T-cell (primary cell): ENCODE results near the gene ASCC2. TPM values are rescaled to one million over a fixed set of nuclear protein-coding genes. Genes with fewer than 3 reads are reported as not detected.
A peak's percentile ranks its signal among the peaks of the same experiment; 100 is the strongest.
"Not testable (repeated sequence)": the region's sequence is repeated elsewhere in the genome, so short reads cannot be mapped to it uniquely, and the experiment has no call there.

Source experiments
- ATAC-seq, 4 experiments: fragments of 200-7000 bp in 3 of 4; fragments of 150-1000 bp in 1 of 4; cut with Tn5 transposase; replicated peaks in 1 of 4; 1 replicate in 3 of 4; 2 replicates in 1 of 4; pipeline ENCODE4 v1.10.0; 2021; ENCODE audit warnings: moderate library complexity in 3 of 4, mild to moderate bottlenecking in 2 of 4, moderate number of reproducible peaks in 1 of 4
- CTCF ChIA-PET, 2 donors: fragments of 300-600 bp; sonication (Branson Sonifier 250); formaldehyde crosslinking; loops; one replicate each; lab custom pipeline; 2022; ENCODE audit warnings: antibody characterized with exemption in 2 of 2; lab: Charles Lee
- POLR2A ChIA-PET, 2 donors: fragments of 300-600 bp; sonication (Branson Sonifier 250); formaldehyde crosslinking; loops; one replicate each; lab custom pipeline; 2022; ENCODE audit warnings: antibody characterized with exemption in 2 of 2; lab: Charles Lee
- DNase-seq, 35 experiments: peaks; one replicate each; pipeline versions ENCODE4 v3.0.0 to v3.0.0-alpha.2; 2013 to 2023
- H3K27ac ChIP-seq: one replicate; pipeline ENCODE4 v1.5.1; 2013; ENCODE audit warnings: low read length
- H3K27me3 ChIP-seq, 2 experiments: replicated peaks in 1 of 2; 1 replicate in 1 of 2; 2 replicates in 1 of 2; pipeline versions ENCODE4 v1.6.1 to v1.7.0; 2013; ENCODE audit warnings: low read length in 1 of 2, mixed read lengths in 1 of 2; ENCODE audit not compliant: control insufficient read depth in 2 of 2, insufficient read depth in 2 of 2; ENCODE audit errors: extremely low read depth in 1 of 2
- H3K36me3 ChIP-seq, 2 donors: 1 replicate in 1 of 2; 2 replicates in 1 of 2; pipeline versions ENCODE4 v1.6.1 to v1.7.0; 2013; ENCODE audit warnings: low read length in 1 of 2; ENCODE audit not compliant: control insufficient read depth in 2 of 2, insufficient read depth in 1 of 2; ENCODE audit errors: extremely low read depth in 1 of 2
- H3K4me1 ChIP-seq, 2 experiments: 1 replicate in 1 of 2; 2 replicates in 1 of 2; pipeline versions ENCODE4 v1.6.1 to v1.7.0; 2013; ENCODE audit warnings: low read length in 2 of 2, mixed read lengths in 1 of 2; ENCODE audit not compliant: insufficient read depth in 2 of 2, control insufficient read depth in 1 of 2; ENCODE audit errors: extremely low read depth in 1 of 2
- H3K4me3 ChIP-seq, 2 donors: 1 replicate in 1 of 2; 2 replicates in 1 of 2; pipeline versions ENCODE4 v1.5.1 to v1.7.0; 2013; ENCODE audit warnings: mild to moderate bottlenecking in 2 of 2, low read length in 1 of 2, moderate library complexity in 1 of 2; ENCODE audit not compliant: control insufficient read depth in 1 of 2; ENCODE audit errors: extremely low read depth in 1 of 2
- H3K9me3 ChIP-seq: 2 replicates; pipeline ENCODE4 v1.7.0; 2013
- H3K27ac Mint-ChIP-seq, 2 donors: one replicate each; pipeline ENCODE4 v1.8.0; 2020 to 2021; ENCODE audit warnings: mild to moderate bottlenecking in 2 of 2, mixed read lengths in 2 of 2
- H3K27me3 Mint-ChIP-seq, 2 donors: one replicate each; pipeline ENCODE4 v1.8.0; 2021 to 2022; ENCODE audit warnings: mixed read lengths in 2 of 2
- H3K36me3 Mint-ChIP-seq: one replicate; pipeline ENCODE4 v1.8.0; 2021; ENCODE audit warnings: mixed read lengths
- H3K4me1 Mint-ChIP-seq, 3 donors: one replicate each; pipeline ENCODE4 v1.8.0; 2020 to 2022; ENCODE audit warnings: mixed read lengths in 3 of 3, mild to moderate bottlenecking in 1 of 3
- H3K4me3 Mint-ChIP-seq, 3 donors: one replicate each; pipeline ENCODE4 v1.8.0; 2020 to 2022; ENCODE audit warnings: mild to moderate bottlenecking in 3 of 3, mixed read lengths in 3 of 3, moderate library complexity in 3 of 3
- H3K9me3 Mint-ChIP-seq, 3 donors: one replicate each; pipeline ENCODE4 v1.8.0; 2020 to 2022; ENCODE audit warnings: mixed read lengths in 3 of 3
- WGBS: methylation state at CpG from one replicate; pipeline ENCODE4 v1.1.5; 2013; ENCODE audit warnings: missing lambda C conversion rate; ENCODE audit not compliant: insufficient coverage; 5-methylcytosine and 5-hydroxymethylcytosine counted together
- total RNA-seq, 35 experiments: library from RNA in 6 of 35; stranded (reverse) in 6 of 35; fragments of 120-200 nt in 1 of 35; gene quantifications; one replicate each; pipeline versions ENCODE4 v1.2.1 to v1.2.4 and lab custom pipeline; 2013 to 2026

ASCC2 gene
- total RNA-seq, 5 donors from 2014 or later (not counting 1 experiment from before 2014, with no cell fraction given) = 80.1 to 94.2 (median 85.7) TPM

DNA sequence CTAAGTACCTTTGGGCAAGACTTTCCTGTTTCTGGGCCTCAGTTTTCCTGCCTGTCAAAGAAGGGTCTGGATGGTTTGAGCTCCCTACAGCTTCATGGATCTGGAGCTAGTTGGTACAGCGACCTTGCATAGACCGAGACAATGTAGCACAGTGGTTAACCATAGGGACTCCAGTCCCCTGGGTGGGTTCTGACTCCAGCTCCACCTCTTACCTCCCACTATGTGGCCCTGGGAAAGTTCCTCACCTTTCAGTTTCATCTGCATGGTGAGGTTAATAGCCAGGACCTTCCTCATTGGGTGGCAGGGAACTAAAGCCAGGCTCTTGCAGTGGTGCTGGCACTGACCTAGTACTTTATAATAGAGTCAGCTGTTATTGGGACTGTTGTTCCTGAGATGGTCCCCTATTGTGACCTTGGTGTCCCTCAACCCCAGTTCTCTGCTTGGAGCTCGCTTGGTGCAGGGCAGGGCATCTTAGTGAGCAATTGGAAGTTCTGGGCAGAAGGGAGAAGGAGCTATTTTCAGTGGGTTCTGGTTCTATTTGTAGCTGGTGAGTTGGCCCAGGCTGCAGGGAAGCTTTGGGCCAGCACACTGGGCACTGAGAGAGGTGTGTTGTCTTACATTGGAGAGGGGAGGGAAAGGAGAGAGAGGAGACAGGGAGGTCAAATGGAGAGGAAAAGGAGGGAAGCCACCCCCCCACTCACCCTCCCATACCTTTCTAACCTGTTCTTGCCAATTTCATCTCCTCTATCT, 34.2 kb upstream of the ASCC2 start:
- Mint-ChIP-seq H3K36me3 (no peaks in the 10 kb centered on the region), H3K27me3 (peaks cover 0 to 1% of the 10 kb centered on the region in 2 donors), H3K4me3 (no peak overlapping the region), H3K27ac (no peak overlapping the region), H3K9me3 (no peaks in the 10 kb centered on the region), H3K4me1 (peaks cover 5 to 6% (median 5%) of the 10 kb centered on the region in 3 donors)
- ChIA-PET POLR2A (no interaction called here), CTCF (no interaction called here)
- H3K27ac ChIP-seq = no peak overlapping the region
- DNase-seq (no peak), ATAC-seq (no peak)
- no peaks in the 10 kb centered on the region for H3K36me3 ChIP-seq
- H3K9me3 ChIP-seq = no peaks in the 10 kb centered on the region
- no CpG with 5 or more reads among the region's 3 CpGs for WGBS
- H3K4me3 ChIP-seq = no peak overlapping the region
- H3K4me1 ChIP-seq = peaks cover 0 to 10% of the 10 kb centered on the region in 2 experiments
- H3K27me3 ChIP-seq = peaks cover 0 to 2% of the 10 kb centered on the region in 2 experiments

GRCh38 chr22:29871684-29872083, 33.6 kb upstream of the ASCC2 start:
- Mint-ChIP-seq H3K27me3 (peaks cover 0 to 1% of the 10 kb centered on the region in 2 donors), H3K4me1 (peaks cover 5 to 6% (median 5%) of the 10 kb centered on the region in 3 donors), H3K36me3 (no peaks in the 10 kb centered on the region), H3K4me3 (no peak overlapping the region), H3K9me3 (no peaks in the 10 kb centered on the region), H3K27ac (no peak overlapping the region)
- peaks cover 0 to 10% of the 10 kb centered on the region in 2 experiments for H3K4me1 ChIP-seq
- WGBS = 83% methylated on average over 1 of the region's 5 CpGs
- H3K9me3 ChIP-seq = no peaks in the 10 kb centered on the region
- no peak for DNase-seq
- H3K4me3 ChIP-seq = no peak overlapping the region
- POLR2A ChIA-PET = interaction anchor here in 1 of 2 donors (0.7 kb wide), 1 partner anchor 94 kb away, joined by 5 read pairs; no protein-coding TSS in a partner anchor
- CTCF ChIA-PET = no interaction called here
- H3K27me3 ChIP-seq = peaks cover 0 to 4% of the 10 kb centered on the region in 2 experiments
- no peak for ATAC-seq
- no peaks in the 10 kb centered on the region for H3K36me3 ChIP-seq
- no peak overlapping the region for H3K27ac ChIP-seq

DNA sequence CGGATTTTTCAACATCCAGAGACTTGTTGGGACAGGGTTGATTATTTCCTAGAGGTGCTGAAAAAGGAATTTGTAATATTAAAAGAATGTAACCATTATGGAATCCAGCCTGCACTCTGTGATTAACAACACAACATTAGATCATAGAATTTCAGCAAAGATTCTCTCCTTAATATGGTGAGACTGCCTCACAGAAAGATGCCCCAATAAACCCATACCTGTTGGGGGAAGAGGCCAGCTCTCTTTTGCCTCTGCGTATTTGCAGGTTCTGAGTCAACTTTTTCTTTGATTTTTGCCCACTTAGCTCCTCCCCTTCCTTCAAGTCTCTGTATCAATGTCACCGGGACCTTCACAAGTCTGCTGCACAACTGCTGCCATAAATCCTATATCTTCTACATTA, 32.5 kb upstream of the ASCC2 start:
- Histone ChIP-seq H3K4me3 (no peak overlapping the region), H3K4me1 (peaks cover 0 to 10% of the 10 kb centered on the region in 2 experiments), H3K9me3 (no peaks in the 10 kb centered on the region), H3K36me3 (no peaks in the 10 kb centered on the region), H3K27me3 (peaks cover 0 to 3% of the 10 kb centered on the region in 2 experiments), H3K27ac (no peak overlapping the region)
- peaks cover 5 to 6% (median 5%) of the 10 kb centered on the region in 3 donors for H3K4me1 Mint-ChIP-seq
- H3K9me3 Mint-ChIP-seq = no peaks in the 10 kb centered on the region
- peak in 3 of 35 experiments; percentile 1 to 27 (median 6) for DNase-seq
- peaks cover 0 to 1% of the 10 kb centered on the region in 2 donors for H3K27me3 Mint-ChIP-seq
- peak; percentile 72 to 80 (median 78) for ATAC-seq
- ChIA-PET CTCF (interaction anchor here in 1 of 2 donors (0.6 kb wide), 1 partner anchor 13 kb away, joined by 5 read pairs; no protein-coding TSS in a partner anchor), POLR2A (interaction anchor here in 1 of 2 donors (0.6 kb wide), 2 partner anchors 500 to 797 kb away, joined by 3 read pairs; no protein-coding TSS in a partner anchor)
- 34% methylated on average over 2 of the region's 3 CpGs for whole genome bisulfite sequencing
- peak overlapping the region in 1 of 2 donors; percentile 25 for H3K27ac Mint-ChIP-seq
- no peak overlapping the region for H3K4me3 Mint-ChIP-seq
- no peaks in the 10 kb centered on the region for H3K36me3 Mint-ChIP-seq

GRCh38 chr22:29867851-29868250, 29.8 kb upstream of the ASCC2 start:
- Histone ChIP-seq H3K4me3 (no peak overlapping the region), H3K27me3 (peaks cover 0 to 3% of the 10 kb centered on the region in 2 experiments), H3K36me3 (no peaks in the 10 kb centered on the region), H3K9me3 (no peaks in the 10 kb centered on the region), H3K27ac (no peak overlapping the region), H3K4me1 (peaks cover 0 to 10% of the 10 kb centered on the region in 2 experiments)
- DNase-seq (no peak), ATAC-seq (no peak)
- H3K27me3 Mint-ChIP-seq = peaks cover 0 to 1% of the 10 kb centered on the region in 2 donors
- peaks cover 5 to 6% (median 5%) of the 10 kb centered on the region in 3 donors for H3K4me1 Mint-ChIP-seq
- no peak overlapping the region for H3K27ac Mint-ChIP-seq
- CTCF ChIA-PET = no interaction called here
- no peaks in the 10 kb centered on the region for H3K36me3 Mint-ChIP-seq
- 100% methylated on average over 1 of the region's 3 CpGs for WGBS
- POLR2A ChIA-PET = no interaction called here
- no peaks in the 10 kb centered on the region for H3K9me3 Mint-ChIP-seq
- no peak overlapping the region for H3K4me3 Mint-ChIP-seq

DNA sequence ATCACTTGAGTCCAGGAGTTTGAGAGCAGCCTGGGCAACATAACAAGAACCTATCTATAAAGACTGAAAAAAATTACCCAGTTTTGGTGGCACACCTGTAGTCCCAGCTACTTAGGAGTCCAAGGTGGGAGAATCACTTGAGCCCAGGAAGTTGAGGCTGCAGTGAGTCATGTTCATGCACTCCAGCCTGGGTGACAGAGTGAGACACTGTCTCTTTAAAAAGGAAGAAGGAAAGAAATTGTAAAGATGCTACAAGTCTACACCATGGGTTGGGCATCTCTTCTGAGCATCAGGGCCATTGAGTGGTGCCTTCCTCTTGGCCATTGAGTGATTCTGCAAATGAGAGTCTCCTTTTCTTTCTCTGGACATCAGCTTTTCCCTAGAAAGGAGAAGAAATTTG, 29.2 kb upstream of the ASCC2 start:
- H3K9me3 ChIP-seq = no peaks in the 10 kb centered on the region
- CTCF ChIA-PET = no interaction called here
- no peaks in the 10 kb centered on the region for H3K36me3 ChIP-seq
- ATAC-seq (no peak), DNase-seq (no peak)
- no peak overlapping the region for H3K27ac Mint-ChIP-seq
- POLR2A ChIA-PET = no interaction called here
- no peak overlapping the region for H3K4me3 Mint-ChIP-seq
- H3K27me3 ChIP-seq = peaks cover 0 to 3% of the 10 kb centered on the region in 2 experiments
- no peak overlapping the region for H3K27ac ChIP-seq
- H3K36me3 Mint-ChIP-seq = no peaks in the 10 kb centered on the region
- H3K4me3 ChIP-seq = no peak overlapping the region
- no peaks in the 10 kb centered on the region for H3K9me3 Mint-ChIP-seq
- peaks cover 0 to 10% of the 10 kb centered on the region in 2 experiments for H3K4me1 ChIP-seq
- H3K4me1 Mint-ChIP-seq = peaks cover 5 to 6% (median 5%) of the 10 kb centered on the region in 3 donors
- H3K27me3 Mint-ChIP-seq = peaks cover 0 to 1% of the 10 kb centered on the region in 2 donors

DNA sequence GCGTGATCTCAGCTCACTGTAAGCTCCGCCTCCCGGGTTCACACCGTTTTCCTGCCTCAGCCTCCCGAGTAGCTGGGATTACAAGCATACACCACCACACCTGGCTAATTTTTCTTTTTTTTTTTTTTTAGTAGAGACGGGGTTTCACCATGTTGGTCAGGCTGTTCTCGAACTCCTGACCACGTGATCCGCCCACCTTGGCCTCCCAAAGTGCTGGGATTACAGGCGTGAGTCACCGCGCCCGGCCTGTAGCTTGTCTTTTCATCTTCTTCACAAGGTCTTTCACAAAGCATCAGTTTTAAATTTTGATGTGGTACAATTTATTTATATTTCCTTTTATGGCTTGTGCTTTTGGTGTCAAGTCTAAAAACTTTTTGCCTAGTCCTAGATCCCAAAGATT, 27.5 kb upstream of the ASCC2 start:
- H3K4me3 Mint-ChIP-seq, POLR2A ChIA-PET, H3K4me1 Mint-ChIP-seq, H3K27ac Mint-ChIP-seq, ATAC-seq, H3K9me3 Mint-ChIP-seq, DNase-seq, H3K9me3 ChIP-seq, H3K27me3 ChIP-seq, H3K27ac ChIP-seq, H3K4me3 ChIP-seq, H3K36me3 ChIP-seq, H3K4me1 ChIP-seq, H3K27me3 Mint-ChIP-seq, H3K36me3 Mint-ChIP-seq: not testable (repeated sequence)
- CTCF ChIA-PET = interaction anchor here in 1 of 2 donors (0.7 kb wide), 1 partner anchor 105 kb away, joined by 4 read pairs; no protein-coding TSS in a partner anchor
- WGBS = 96% methylated on average over 4 of the region's 13 CpGs
